ENCODE data around the gene TTC34.

Gene TTC34

DNA sequence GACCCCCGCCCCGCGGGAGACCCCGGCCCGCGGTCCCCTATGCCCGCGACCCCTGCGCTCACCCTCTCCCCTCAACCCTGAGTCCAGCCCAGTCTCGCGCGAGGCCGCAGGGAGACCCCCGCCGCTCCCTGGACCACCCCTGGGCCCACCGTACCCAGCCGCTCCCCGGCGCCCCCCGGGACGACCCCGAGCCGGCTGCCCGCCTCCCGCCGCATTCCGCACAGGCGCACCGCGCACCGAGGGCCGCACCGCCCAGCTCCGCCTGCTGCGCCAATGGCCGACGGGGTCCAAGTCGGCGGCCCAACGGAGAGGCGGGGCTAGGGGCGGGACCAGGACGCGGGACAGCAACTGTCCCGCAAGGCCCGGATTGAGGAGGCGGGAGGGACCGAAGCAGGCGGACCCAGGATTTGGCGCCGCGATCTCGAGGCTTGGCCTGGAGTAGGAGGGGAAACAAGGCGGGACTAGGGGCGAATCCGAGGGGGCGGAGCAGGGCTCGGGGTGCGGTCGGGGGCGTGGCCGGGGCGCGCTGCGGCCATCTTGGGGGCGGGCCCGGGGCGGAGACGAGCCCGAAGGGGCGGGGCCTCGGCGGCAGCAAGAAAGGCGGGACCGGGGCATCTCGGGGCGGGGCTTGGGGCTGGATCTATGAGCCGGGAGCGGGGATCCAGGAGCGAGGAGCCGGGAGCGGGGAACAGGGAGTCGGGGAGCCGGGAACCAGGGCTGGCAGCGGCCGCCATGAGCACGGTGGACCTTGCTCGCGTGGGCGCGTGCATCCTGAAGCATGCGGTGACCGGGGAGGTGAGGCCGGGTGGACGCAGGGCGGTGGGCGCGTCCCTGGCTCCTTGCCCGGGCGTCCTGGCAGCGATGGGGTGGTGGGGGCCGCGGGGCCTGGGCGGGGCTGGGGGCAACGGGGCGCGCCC, 215.1 kb downstream of the TTC34 start, which contains the start of gene PRXL2B:
Gene PRXL2B (plus strand): TSS at position 624 of the 917 bp plus-strand sequence. CDS start 109 bp downstream, at position 733.
- Histone ChIP-seq H3K36me3 (ENCODE audit: insufficient read depth, low read length) (peaks cover 11% of the 10 kb centered on the region), H3K4me1 (ENCODE audit: insufficient read depth, low read length) (peaks cover 8% of the 10 kb centered on the region), H3K9ac (ENCODE audit: low read depth, low read length) (peak within 1 kb of the TSS; percentile 93), H3K4me3 (ENCODE audit: low read length) (peak within 1 kb of the TSS; percentile 98), H3K9me3 (ENCODE audit: insufficient read depth, low read depth, low read length) (no peaks in the 10 kb centered on the region), H3K27me3 (ENCODE audit: insufficient read depth, low read length) (no peaks in the 10 kb centered on the region), H3K27ac (ENCODE audit: low read depth, low read length) (peak within 1 kb of the TSS; percentile 93)
- under 1% methylated on average over 106 of the region's 107 CpGs for WGBS

Measured in HUES64 (cell line).